GM19324 (cell line): ENCODE measurements around the gene ANKRD44.
"Not testable (repeated sequence)": the region's sequence is repeated elsewhere in the genome, so short reads cannot be mapped to it uniquely, and the experiment has no call there.

Experiments
- ATAC-seq: cut with Tn5 transposase; IDR thresholded peaks from one replicate; pipeline ENCODE4 v1.9.1; 2021; ENCODE audit warnings: mild to moderate bottlenecking, moderate library complexity; ENCODE audit not compliant: unreplicated experiment, low FRiP score

The ANKRD44 gene

GRCh38 chr2:197294260-197294659 lies 16.3 kb downstream of the ANKRD44 start:
- ATAC-seq = peak; percentile 31

- peak; percentile 41 for ATAC-seq
Measured at GRCh38 chr2:197293252-197294007, 17.1 kb downstream of the ANKRD44 start.

GRCh38 chr2:197292619-197293018 lies 18.0 kb downstream of the ANKRD44 start:
- ATAC-seq = no peak

- not testable (repeated sequence) for ATAC-seq
Measured at GRCh38 chr2:197287596-197287932, 23.0 kb downstream of the ANKRD44 start.

GRCh38 chr2:197286805-197287595 lies 23.6 kb downstream of the ANKRD44 start:
- ATAC-seq = no peak

DNA sequence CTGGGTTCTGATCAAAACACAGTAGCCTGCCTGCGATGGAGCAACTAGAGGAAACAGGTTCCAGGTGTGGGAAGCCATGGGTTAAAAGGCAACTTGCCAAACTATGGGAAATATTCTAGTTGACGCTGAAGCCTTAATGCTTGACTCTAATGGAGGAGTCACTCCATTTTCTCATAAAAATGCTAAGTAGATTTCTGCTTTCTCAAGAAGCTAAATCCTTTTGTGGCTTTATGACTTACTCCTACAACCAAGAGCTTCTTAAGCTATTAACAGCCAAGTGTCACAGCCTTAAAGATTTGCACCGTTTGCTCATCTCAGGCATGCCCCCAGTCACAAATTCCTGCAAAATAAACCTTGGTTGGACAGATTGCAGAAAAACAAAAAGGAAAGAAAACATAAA lies 25.2 kb downstream of the ANKRD44 start:
- ATAC-seq = no peak

DNA sequence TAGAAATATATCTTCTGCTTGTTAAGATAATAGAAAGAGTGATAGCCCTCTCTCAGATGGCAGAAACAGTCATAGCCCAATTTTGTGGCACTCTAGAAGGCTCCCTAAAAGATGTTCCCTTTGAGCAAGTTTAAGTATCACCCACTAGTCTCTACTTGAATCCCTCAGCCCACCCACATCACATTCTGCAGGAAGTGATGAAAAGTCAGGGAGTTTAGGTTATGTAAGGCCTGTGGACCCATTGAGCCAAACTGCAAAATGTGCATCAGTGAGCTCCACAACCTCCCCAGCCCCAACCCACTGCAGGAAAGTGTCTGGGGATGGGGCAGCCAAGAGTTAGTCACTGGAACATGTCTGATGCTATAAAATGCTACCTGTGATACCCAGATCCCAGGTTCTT lies 25.6 kb downstream of the ANKRD44 start:
- ATAC-seq = no peak

- no peak for ATAC-seq
Measured at GRCh38 chr2:197281421-197281820, 29.2 kb downstream of the ANKRD44 start.

- ATAC-seq = no peak
Measured at GRCh38 chr2:197280015-197280702, 30.4 kb downstream of the ANKRD44 start.

GRCh38 chr2:197278799-197279763 lies 31.5 kb downstream of the ANKRD44 start:
- ATAC-seq = no peak

- ATAC-seq = no peak
Measured at GRCh38 chr2:197277794-197278193, 32.8 kb downstream of the ANKRD44 start.

- no peak for ATAC-seq
Measured at GRCh38 chr2:197276156-197276555, 34.4 kb downstream of the ANKRD44 start.

DNA sequence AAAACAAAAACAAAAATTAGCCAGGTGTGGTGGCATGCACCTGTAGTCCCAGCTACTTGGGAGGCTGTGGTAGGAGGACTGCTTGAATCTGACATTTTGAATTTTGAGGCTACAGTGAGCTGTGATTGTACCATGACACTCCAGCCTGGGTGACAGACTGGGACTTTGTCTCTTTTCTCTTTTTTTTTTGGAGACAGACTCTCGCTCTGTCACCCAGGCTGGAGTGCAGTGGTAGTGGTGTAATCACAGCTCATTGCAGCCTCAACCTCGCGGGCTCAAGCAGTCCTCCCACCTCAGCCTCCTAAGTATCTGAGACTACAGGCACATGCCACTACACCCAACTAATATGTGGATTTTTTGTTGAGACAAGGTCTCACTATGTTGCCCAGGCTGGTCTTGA lies 35.6 kb downstream of the ANKRD44 start:
- ATAC-seq = no peak

- ATAC-seq = no peak
Measured at GRCh38 chr2:197274349-197274748, 36.2 kb downstream of the ANKRD44 start.

GRCh38 chr2:197273485-197273884 lies 37.1 kb downstream of the ANKRD44 start:
- no peak for ATAC-seq

- no peak for ATAC-seq
Measured at GRCh38 chr2:197270601-197271000, 40.0 kb downstream of the ANKRD44 start.

GRCh38 chr2:197269815-197270214 lies 40.8 kb downstream of the ANKRD44 start:
- no peak for ATAC-seq

DNA sequence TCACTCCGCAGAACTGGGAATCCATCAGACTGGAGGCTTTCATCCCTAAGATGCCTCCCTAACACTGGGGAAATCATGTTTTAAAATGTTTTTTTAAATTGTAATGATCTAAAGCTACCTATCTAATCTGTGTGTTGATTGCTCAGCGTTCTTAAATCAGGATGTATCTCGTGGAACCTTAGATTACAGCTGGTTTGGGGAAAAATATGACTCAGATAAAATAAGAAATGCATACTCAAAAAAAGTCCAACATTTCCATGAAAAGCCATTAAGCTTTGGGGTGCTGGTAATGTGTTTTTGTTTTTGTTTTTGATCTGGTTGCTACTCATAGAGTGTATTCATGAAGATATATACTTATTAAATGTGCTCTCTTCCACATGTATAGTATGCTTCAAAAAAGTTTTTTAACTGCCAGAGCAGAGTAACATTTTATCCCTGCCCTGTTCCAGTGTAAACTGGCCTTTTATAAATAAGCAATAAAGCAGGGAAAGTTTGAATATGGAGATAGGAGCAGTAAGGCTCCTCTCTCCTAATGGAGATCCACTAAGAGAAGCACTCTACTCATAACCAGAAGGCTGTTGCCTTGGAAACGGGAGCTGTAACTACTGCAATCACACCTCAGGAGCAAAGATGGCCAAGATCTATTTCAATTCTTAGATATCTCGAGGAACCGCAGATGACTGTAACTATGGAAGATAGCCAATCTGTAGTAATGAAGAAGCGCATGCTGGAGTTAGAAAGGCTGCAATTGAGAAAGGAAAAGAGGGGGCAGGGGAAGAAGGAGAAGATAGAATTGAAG lies 41.6 kb downstream of the ANKRD44 start:
- ATAC-seq = no peak

- no peak for ATAC-seq
Measured at GRCh38 chr2:197266477-197266876, 44.1 kb downstream of the ANKRD44 start.
